NCI-H2196 (cell line): ENCODE results near the gene USH2A.

ENCODE experiments used
- DNase-seq: peaks from one replicate; lab custom pipeline; 2025; ENCODE audit not compliant: unreplicated experiment; lab: John Stamatoyannopoulos, UW

USH2A gene

DNA sequence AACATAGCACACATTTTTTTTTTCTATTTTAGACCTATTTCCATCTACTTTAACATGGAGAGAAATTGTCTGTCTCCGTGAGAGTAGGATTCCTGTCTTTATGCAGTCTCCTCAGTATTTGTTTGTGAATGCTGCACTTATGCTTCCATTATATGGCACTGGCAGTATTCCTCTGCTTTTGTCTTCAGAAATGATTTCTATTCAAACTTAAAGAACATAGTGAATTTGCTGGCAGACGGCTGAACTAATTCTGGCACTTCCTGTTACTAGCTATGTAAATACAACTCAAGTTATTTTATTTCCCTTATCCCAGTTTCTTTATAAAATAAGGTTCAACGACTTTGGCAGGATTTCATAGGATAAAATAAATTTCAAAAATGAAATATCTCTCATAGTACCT, 810.9 kb downstream of the USH2A start:
- DNase-seq: no peak

DNA sequence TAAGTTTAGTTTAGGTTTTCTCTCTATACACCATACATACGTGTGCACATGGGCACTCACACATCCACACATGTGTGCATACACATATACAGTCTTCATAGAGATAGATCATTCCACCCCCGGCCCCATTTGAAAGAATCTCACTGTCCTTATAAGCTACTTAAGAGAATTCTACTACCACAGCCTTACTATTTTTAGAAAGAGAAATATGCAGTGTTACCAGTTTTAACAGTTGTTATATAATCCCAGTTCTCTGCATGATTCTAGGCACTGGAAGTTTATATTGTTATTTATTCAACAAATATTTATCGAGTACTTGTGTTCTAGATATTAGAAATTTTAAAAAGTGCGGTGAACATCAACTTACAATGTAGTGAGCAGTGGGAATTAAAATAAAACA, 814.6 kb downstream of the USH2A start:
- DNase-seq: no peak

DNA sequence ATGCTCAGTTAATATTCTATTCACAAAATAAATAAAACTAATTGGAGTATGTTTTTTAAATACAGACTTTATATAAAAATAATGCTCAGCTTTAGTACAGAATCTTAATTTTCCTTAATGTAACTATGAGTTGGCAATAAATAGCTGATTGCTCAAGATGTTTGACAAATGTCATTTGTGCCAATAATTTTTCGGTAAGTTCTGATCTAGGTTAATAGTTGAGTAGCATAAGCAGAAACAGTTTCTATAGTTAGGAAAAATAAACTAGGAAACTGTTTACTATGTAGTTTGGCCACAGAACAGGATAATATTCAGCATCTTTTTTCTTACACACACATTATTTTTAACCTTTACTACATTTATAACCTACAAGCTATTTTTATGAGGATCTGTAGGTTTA, 815.8 kb downstream of the USH2A start:
- DNase-seq: no peak

DNA sequence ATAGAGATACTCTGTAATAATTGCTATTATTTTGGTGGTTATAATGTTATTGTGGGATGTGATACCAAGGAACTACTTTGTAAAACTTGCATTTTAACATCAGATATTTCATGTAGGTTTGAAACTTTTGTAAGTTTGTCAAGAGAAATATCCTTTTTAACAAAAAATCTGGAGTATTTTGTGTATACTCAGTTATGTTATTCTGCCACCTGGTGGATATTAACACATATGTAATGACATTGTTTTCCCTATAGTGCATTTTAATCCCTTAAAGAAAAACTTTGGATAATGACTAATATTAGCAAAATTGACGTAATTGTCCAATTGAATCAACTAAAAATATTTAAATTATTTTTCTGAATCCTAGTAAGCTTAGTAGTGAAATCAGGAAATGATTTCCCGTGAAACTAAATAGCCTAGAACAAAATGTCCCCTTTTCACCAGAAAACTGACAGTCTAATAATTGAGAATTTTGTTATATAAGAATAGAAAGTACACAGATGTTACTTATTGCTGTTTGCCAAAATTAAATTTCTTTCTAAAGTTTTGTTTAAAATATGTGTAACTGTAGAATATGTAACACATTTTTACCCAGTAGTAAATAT, 816.6 kb downstream of the USH2A start:
- no peak for DNase-seq

DNA sequence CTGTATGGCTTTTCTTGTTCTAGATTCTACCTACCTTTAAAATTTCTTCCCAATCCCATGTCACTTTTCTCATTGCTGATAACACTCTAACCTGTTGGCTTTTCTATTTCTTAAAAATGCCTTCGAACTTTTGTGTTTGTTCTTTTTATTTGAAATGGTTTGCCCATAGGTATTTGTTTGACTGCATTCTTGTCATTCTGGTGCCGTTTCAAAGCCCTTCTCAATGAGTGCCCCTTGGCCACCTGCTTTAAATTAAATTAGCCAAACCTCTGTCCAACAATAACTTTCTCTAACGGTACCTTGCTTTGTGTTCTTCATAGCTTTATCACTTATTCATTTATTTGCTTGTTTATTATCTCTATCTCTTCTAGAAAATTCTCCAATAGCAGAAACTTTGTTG, 817.2 kb downstream of the USH2A start:
- no peak for DNase-seq

DNA sequence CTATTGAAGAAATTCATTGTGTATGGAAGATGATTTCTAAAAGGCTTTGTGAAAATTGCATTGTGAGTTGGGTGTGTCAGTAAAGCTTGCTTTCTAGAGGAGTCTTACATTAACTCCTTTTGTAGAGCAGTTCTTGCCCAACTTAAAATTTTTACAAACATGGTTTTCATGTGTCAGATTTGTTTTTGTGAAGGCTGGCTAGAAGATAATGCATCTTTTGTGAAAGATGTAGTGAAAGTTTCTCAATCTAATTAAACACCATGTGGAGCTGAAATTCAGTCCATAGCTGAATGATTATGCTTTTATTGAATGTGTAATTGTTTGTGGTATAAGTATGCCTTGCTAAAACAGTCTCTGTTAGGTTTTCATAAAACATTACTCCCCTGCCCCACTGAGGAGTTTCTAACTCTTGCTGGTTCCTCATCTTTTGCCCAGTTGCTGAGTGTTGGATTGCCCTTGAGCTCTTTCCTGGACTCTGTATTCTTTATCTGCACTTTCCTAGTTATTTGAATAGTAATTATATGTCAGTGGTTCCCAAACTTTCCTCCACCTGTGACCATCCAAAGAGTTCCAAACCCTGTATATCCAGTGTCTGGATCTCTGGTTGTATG, 818.1 kb downstream of the USH2A start:
- no peak for DNase-seq

DNA sequence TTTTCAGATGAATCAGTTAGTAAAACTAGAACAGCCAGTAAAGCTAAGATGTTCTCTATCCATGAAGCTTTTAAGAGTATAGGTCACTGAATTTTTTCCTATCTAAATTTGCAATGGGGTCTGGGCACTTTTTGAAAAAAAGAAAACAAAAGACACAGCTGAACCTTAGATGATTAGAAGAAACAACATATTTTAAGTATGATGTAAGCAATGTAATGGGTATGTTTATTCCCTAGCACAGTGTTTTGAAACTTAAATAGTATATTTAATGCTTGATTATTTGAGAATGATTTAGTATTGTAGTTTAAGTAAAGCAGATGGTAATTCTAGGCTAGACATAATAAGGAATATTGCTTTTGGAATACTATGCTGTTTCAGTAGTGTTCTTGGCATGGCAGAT, 819.9 kb downstream of the USH2A start:
- DNase-seq: no peak

DNA sequence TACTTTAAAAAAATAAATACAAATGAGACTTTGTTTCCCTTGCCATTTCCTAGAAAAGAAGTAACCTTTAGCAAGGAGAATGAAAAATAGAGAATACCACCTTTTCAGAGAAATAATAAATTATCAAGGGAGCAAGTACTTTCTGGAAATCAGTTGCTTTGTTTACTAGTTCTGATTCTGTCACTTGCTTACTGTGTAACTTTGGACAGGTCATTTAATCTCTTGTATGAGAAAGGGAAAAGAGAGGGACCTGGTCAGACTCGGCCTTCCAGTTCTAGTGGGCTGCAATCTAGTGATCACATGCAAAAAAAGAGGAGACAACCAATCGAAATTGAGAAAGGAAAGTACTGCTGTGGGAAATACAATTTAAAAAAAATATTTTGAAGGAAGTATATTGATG, 822.0 kb downstream of the USH2A start:
- DNase-seq: no peak

DNA sequence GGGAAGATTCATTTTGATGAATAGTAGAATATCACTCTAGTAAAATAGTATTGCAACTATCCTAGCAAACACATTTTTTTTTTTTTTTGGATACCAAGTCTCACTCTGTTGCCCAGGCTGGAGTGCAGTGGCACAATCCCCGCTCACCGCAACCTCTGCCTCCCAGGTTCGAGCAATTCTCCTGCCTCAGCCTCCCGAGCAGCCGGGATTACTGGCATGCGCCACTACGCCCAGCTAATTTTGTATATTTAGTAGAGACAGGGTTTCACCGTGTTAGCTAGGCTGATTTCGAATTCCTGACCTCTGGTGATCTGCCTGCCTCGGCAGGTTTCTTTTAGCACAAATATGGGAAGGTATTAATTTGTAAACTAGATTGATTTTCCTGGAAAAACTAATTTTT, 822.4 kb downstream of the USH2A start:
- DNase-seq: no peak

DNA sequence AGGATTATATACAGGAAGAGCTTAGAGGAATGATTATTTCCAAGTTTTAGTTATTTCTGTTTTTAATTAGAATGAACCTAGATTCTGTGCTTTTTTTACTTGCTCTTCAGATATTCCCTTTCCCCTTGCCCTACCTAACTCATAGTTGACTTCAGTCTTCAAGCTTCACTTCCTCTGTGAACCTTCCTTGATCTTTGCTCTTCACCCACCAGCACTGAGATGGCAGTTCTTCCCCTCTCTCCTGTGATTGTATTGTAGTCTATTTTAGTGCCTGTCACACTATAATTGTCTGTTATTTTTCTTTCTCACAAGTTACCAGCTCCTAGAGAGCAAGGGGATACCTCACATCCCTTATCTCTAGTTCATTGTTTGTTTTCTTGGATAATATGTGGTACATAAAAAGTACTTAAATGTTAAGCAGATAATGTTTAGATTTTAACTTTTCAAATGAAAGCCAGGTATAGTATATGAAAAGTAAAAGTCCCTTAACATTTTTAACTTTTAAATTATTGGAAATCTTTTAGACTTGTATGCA, 822.9 kb downstream of the USH2A start:
- no peak for DNase-seq

DNA sequence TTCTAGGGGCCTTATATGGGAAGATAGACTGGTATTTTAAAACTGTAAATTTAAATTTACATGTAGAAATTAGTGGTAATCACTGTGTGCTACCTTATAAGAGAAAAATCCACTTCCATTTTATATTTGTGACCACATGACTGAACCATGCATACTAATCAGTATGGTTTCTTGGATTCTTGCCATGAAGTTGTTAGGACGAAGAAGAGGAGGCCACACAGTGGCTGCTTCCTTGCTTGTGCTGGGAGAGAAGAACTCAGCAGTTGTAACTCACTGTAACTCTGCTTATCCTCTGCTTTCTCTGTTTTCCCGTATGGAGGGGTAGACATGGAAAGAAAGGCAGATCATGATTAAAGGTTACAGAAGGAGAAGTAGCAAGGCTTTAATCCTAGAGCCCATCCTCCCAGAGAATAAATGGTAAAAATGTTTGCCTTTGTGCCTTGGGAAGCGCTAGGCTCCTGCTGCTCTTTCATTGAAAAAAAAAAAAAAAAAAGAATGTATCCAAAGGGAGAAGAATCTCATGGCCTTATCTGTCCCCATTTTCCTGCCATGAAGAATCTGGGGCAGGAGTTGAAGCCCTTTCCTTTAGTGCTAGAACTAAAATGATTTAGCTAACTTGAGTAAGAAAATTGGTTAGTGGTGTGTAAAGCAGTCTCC, 823.7 kb downstream of the USH2A start:
- DNase-seq: no peak

DNA sequence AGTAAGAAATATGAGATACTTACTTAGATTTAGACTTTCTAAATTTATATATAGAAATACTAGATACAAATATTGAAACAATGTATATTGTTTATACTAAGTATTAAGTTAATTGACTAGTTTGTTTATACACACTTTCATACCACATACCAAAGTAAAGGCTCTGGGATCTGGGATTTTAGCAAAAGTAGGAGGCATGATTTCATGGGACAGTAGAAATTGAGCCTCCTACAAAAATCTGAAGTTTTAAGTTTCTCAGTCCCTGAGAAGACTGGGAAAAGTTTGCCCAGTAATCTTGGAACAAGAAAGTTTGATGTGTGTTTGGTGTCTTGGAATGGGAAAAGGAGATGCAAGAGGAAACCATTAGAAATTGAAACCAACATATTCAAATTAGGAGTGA, 825.3 kb downstream of the USH2A start:
- no peak for DNase-seq

DNA sequence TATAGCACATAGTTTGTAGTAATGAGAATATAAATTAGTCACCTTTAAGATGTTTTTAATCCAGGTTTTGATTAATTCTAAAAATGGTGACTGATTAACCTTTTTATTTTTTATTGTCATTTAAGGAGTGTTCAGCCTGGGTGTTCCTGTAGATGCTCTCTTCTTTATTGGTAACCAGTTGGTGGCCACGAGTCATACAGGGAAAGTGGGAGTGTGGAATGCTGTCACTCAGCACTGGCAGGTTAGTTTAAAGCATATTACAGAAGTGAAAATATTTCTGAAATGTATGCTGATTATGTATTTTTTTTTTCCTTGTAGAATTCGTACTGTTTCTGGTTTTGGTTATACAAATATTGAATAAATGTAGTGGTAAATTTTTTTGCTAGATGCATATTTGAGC, 828.0 kb downstream of the USH2A start:
- DNase-seq: no peak

DNA sequence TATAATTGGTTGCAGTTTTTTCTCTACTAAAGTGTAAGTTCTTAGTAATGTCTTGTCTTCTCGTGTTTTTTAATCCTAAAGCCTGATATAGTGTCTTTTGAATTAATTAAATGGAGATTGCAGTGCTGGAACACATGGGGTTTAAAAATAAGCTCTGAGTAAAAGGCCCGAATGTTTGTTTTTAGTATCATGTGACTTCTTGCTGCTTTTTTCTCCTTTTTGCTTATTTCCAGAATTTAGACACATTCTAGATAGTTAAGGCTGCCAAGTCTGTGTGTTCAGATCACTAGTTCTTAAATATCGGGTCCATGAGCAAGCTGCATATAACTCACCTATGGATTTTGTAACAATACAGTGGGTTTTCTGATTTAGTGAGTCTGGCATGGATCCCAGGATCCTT, 828.6 kb downstream of the USH2A start:
- no peak for DNase-seq

DNA sequence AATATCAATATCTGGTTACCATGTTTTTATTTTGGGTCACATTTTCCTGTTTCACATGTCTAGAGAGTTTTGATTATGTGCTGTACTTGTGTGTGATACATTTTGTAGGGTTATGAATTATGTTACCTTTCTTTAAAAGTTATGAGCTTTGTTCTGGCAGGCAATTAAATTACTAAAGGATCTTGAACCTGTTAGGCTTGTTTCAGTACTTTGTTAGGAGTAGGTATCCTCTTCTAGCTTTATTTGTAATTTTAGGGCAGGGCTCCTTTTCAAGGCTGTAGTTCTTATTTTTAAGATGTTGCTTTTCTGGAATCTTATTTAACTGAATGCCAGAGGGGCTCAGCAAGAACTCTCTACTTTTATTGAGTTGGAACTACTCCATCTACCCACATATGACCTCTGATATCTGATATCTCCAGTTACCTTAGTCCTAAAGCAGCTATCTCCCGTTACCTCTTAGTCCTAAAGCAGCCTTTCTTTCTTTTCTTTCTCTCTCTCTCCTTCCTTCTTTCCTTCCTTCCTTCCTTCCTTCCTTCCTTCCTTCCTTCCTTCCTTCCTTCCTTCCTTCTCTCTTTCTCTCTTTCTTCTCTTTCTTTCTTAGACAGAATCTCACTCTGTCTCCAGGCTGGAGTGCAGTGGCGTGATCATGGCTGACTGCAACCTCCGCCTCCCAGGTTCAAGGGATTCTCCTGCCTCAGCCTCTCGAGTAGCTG, 832.3 kb downstream of the USH2A start:
- DNase-seq: no peak

DNA sequence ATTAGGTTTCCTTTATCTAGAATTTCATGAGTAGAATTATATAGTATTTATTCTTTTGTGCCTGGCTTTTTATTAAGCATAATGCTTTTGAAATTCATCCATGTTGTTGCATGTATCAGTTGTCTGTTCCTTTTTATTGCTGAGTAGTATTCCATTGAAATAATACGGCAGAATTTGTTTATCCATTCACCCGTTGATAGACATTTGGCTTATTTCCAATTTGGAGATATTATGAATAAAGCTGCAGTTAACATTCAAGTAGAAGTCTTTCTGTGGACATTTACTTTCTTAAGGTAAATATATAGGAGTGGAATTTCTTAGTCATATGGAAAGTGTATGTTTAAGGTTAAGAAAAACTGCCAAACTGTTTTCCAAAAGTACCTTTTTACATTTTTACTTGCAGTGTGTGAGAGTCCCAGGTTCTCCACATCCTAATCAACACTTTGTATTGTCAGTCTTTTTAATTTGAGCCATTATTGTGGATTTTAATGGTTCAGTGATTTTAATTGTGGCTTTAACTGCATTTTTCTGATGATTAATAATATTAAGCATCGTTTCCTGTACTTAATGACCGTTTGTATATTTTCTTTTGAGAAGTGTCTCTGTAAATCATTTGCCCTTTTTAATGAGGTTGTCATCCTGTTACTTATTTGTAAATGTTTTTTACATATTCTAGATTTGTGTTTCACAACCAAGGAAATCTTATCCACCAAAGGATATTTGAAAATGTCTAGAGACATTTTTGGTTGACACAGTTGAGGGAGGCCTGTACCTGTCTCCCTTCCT, 833.4 kb downstream of the USH2A start:
- DNase-seq: no peak

DNA sequence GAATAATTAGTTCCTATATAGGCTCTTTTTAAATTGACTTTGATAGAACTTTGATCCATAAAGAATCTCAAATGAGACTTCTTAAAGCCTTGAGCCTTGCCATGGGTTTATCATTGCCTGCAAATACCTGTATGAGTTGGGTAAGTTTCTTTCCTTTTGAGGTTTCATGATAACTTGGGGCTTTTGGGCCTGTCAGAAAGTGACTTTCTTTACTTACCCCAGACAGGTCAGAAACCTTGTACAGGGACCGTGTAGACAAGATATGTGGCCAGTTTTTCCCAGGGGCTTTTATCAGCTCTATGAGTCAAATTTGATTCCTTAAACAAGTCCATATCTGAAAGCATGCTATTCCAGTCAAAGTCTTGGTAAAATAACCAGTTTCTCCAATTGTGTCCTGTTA, 838.9 kb downstream of the USH2A start:
- no peak for DNase-seq

DNA sequence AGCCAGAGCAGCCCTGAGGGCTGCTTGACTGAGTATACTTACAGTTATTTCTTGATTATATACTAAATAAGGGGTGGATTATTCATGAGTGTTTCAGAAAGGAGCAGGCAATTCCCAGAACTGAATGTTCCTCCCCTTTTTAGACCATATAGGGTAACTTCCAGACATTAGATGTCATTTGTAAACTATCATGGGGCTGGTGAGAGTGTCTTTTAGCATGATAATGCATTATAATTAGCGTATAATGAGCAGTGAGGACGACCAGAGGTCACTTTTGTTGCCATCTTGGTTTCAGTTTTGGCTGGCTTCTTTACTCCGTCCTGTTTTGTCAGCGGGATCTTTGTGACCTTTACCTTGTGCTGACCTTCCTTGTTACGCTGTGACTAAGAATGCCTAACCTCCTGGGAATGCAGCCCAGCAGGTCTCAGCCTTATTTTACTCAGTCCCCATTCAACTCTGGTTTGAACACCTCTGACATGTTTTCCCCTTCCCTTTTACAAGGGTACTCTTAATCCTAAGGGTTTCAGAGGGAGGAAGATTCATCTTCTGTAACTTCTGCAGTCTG, 840.0 kb downstream of the USH2A start:
- no peak for DNase-seq

DNA sequence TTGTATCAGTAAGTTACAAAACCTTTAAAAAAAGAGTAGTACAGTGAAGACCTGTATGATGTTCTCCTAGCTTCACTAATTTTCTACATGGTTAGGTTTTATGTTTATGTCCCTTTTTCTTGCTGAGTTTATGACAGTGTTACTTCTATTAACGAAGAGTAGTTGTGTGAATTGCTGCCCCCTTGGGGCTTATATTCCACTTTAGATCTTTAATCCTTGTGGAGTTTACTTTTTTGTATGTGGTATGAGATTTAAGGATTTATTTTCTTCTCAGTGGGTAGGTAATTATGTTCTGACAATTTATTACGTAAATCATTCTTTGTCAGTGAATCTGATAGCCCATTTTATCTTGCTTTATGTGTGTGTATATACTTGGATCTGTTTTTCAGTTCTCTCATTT, 841.4 kb downstream of the USH2A start:
- no peak for DNase-seq
